ENCODE data around the gene PCNX3. TPM values are rescaled to one million over a fixed set of nuclear protein-coding genes. Genes with fewer than 3 reads are reported as not detected.
A peak's percentile ranks its signal among the peaks of the same experiment; 100 is the strongest.
"Not testable (repeated sequence)": the region's sequence is repeated elsewhere in the genome, so short reads cannot be mapped to it uniquely, and the experiment has no call there.

The PCNX3 gene
- total and polyA plus RNA-seq, 2 experiments from 2014 or later: 22.0 to 42.7 TPM

GRCh38 chr11:65637794-65638419, 22.3 kb downstream of the PCNX3 start, which contains the start of gene SIPA1:
TSS of gene SIPA1 (plus strand) at chr11:65638101. CDS start at chr11:65640922, 2,821 bp downstream.
- Histone ChIP-seq H3K27me3 (no peaks in the 10 kb centered on the region), H3K9me3 (ENCODE audit: low read depth) (no peaks in the 10 kb centered on the region), H3K36me3 (no peaks in the 10 kb centered on the region), H3K4me3 (peak within 1 kb of the TSS; percentile 40), H3K27ac (peak within 1 kb of the TSS; percentile 51), H3K4me1 (ENCODE audit: low read depth) (peaks cover 11% of the 10 kb centered on the region)
- DNase-seq (ENCODE audit: low read depth in 1 of 2, low spot score in 1 of 2): peak; percentile 89 to 95
- TF ChIP-seq CTCF (IDR thresholded peaks at IDR 0.05; ENCODE audit: low read depth, low read length): peak; percentile 63

- peaks cover 11% of the 10 kb centered on the region for H3K4me1 ChIP-seq (ENCODE audit: low read depth)
- not testable (repeated sequence) for H3K27ac ChIP-seq; H3K9me3 ChIP-seq (ENCODE audit: low read depth); H3K27me3 ChIP-seq; DNase-seq (ENCODE audit: low read depth in 1 of 2, low spot score in 1 of 2); H3K36me3 ChIP-seq; H3K4me3 ChIP-seq
Measured at GRCh38 chr11:65639228-65639597, 23.6 kb downstream of the PCNX3 start.

- Histone ChIP-seq H3K27ac (no peak overlapping the region), H3K4me3 (no peak overlapping the region), H3K4me1 (ENCODE audit: low read depth) (peaks cover 11% of the 10 kb centered on the region), H3K27me3 (no peaks in the 10 kb centered on the region), H3K9me3 (ENCODE audit: low read depth) (no peaks in the 10 kb centered on the region), H3K36me3 (no peaks in the 10 kb centered on the region)
- DNase-seq (ENCODE audit: low read depth in 1 of 2, low spot score in 1 of 2): no peak
- no peak for TF ChIP-seq CTCF (IDR thresholded peaks at IDR 0.05; ENCODE audit: low read depth, low read length)
Measured at GRCh38 chr11:65639623-65640482, 24.3 kb downstream of the PCNX3 start.

GRCh38 chr11:65640483-65641296, 25.1 kb downstream of the PCNX3 start:
- no peaks in the 10 kb centered on the region for H3K36me3 ChIP-seq
- no peaks in the 10 kb centered on the region for H3K27me3 ChIP-seq
- H3K4me3 ChIP-seq: no peak overlapping the region
- peaks cover 11% of the 10 kb centered on the region for H3K4me1 ChIP-seq (ENCODE audit: low read depth)
- no peaks in the 10 kb centered on the region for H3K9me3 ChIP-seq (ENCODE audit: low read depth)
- no peak overlapping the region for H3K27ac ChIP-seq
- no peak for TF ChIP-seq CTCF (IDR thresholded peaks at IDR 0.05; ENCODE audit: low read depth, low read length)
- no peak for DNase-seq (ENCODE audit: low read depth in 1 of 2, low spot score in 1 of 2)

GRCh38 chr11:65641297-65642013, 25.9 kb downstream of the PCNX3 start:
- Histone ChIP-seq H3K4me3 (no peak overlapping the region), H3K36me3 (no peaks in the 10 kb centered on the region), H3K9me3 (ENCODE audit: low read depth) (no peaks in the 10 kb centered on the region), H3K27me3 (no peaks in the 10 kb centered on the region), H3K4me1 (ENCODE audit: low read depth) (peaks cover 11% of the 10 kb centered on the region), H3K27ac (no peak overlapping the region)
- no peak for TF ChIP-seq CTCF (IDR thresholded peaks at IDR 0.05; ENCODE audit: low read depth, low read length)
- DNase-seq (ENCODE audit: low read depth in 1 of 2, low spot score in 1 of 2): no peak
